Activated naive CD8-positive, alpha-beta T cell treated with anti-CD3 and anti-CD28 coated beads, Interleukin-2, amount 50 U/mL, for 24 hours (primary cell): ENCODE measurements around the gene TRAF3.

Experiments
- ATAC-seq: fragments of 150-1000 bp; cut with Tn5 transposase; one replicate; pipeline ENCODE4 v1.10.0; 2021
- DNase-seq: peaks from one replicate; pipeline ENCODE4 v3.0.0; 2021
- H3K27ac Mint-ChIP-seq: one replicate; pipeline ENCODE4 v1.8.0; 2021; ENCODE audit warnings: mild to moderate bottlenecking, mixed read lengths
- H3K27me3 Mint-ChIP-seq: one replicate; pipeline ENCODE4 v1.8.0; 2021; ENCODE audit warnings: mixed read lengths
- H3K36me3 Mint-ChIP-seq: one replicate; pipeline ENCODE4 v1.8.0; 2021; ENCODE audit warnings: low read depth, mixed read lengths
- H3K4me1 Mint-ChIP-seq: one replicate; pipeline ENCODE4 v1.8.0; 2021; ENCODE audit warnings: mixed read lengths
- H3K4me3 Mint-ChIP-seq: one replicate; pipeline ENCODE4 v1.8.0; 2021; ENCODE audit warnings: mild to moderate bottlenecking, moderate library complexity, mixed read lengths
- H3K9me3 Mint-ChIP-seq: one replicate; pipeline ENCODE4 v1.8.0; 2021; ENCODE audit warnings: mixed read lengths

Gene TRAF3, protein sequence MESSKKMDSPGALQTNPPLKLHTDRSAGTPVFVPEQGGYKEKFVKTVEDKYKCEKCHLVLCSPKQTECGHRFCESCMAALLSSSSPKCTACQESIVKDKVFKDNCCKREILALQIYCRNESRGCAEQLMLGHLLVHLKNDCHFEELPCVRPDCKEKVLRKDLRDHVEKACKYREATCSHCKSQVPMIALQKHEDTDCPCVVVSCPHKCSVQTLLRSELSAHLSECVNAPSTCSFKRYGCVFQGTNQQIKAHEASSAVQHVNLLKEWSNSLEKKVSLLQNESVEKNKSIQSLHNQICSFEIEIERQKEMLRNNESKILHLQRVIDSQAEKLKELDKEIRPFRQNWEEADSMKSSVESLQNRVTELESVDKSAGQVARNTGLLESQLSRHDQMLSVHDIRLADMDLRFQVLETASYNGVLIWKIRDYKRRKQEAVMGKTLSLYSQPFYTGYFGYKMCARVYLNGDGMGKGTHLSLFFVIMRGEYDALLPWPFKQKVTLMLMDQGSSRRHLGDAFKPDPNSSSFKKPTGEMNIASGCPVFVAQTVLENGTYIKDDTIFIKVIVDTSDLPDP

DNA sequence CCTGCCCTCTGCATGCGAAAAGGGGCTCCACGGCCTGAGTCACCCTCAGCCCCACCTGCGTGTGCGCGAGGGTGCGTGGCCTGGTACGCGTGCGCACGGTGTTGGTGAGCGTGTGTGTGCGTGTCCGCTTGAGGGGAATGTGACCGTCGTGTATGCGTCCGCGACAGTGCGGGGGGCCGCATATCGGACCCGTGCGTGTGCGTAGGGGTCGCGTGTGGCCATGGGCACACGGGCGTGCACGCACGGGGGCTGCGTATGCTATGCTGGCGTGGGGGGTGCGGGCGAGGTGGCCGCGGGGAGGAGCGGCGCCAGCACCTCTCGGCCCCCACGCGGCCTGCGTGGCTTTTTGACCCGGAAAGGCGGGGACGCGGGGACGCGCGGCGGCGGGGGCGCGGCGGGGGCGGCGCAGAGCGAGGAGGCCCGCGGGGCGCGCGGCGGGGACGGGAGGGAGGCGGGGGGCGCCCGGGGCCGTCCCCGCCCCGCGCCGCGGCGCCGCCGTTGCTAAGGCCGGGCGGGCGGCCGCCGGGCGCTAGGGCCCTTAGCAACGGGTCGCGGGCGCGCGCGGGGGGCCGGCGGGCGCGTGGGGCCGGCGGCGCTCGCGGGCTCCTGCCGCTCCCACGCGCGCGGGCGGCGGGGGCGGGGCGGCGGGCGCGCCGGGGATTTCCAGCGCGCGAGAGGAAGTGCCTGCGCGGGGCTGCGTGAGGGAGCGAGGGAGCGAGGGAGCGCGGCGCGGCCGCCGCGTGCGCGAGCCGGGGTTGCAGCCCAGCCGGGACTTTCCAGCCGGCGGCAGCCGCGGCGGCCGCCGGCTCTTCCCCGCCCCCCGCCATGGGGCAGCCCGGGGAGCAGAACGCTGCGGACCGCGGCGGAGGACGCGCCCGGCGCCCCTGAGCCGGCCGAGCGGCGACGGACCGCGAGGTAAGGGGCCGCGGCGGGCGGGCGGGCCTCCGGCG is at the start of gene TRAF3:
Gene TRAF3 (plus strand): TSS at position 689 of the 950 bp plus-strand sequence. CDS start 92,753 bp downstream, outside the sequence.
- ATAC-seq (peak; percentile 62), DNase-seq (peak; percentile 83)
- peak within 1 kb of the TSS; percentile 95 for H3K4me3 Mint-ChIP-seq
- H3K4me1 Mint-ChIP-seq: peaks cover 62% of the 10 kb centered on the region
- H3K27me3 Mint-ChIP-seq: no peaks in the 10 kb centered on the region
- H3K36me3 Mint-ChIP-seq: peaks cover 29% of the 10 kb centered on the region
- no peaks in the 10 kb centered on the region for H3K9me3 Mint-ChIP-seq
- H3K27ac Mint-ChIP-seq: peak within 1 kb of the TSS; percentile 97

DNA sequence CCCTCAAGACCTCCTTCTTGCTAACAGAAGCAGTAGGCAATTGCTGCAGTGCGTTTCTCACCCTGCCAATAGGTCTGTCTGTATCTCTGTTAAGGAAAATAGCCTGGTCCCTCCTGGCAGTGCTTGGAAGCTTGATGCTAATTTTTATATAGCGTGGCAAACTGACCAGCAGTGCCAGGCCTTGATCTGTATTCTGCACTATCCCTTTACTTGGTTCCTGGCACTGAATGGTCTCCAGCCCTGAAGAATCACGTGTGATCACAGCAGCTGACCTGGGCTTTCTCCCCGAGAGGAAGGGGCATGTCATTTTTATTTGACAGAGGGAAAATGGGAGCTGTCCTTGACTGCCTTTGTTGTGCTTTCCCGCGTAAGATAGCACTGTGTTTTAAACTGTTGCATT is 48.7 kb upstream of the TRAF3 start:
- no peaks in the 10 kb centered on the region for H3K4me1 Mint-ChIP-seq
- no peak for DNase-seq
- no peaks in the 10 kb centered on the region for H3K27me3 Mint-ChIP-seq
- no peak for ATAC-seq
- peaks cover 29% of the 10 kb centered on the region for H3K36me3 Mint-ChIP-seq
- no peaks in the 10 kb centered on the region for H3K9me3 Mint-ChIP-seq
- H3K4me3 Mint-ChIP-seq: no peak overlapping the region
- no peak overlapping the region for H3K27ac Mint-ChIP-seq

DNA sequence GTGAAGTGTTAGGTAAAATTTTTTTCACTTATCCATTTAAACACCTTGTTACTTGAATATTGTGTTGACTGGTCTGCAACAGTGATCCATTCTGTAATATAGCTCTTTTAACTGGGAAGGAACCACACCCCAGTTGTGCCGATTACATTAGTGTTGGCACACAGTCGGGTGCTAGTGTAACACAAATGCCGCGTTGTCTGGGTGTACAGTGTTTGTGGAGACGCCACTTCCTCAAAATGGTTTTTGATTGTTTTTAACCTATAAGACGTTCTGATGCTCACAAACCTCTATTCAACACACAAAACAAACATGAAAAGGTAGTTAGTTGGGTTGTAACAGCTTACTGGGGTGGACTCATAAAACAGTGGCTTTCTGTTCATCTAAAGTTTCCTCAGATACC is 48.0 kb upstream of the TRAF3 start:
- Mint-ChIP-seq H3K4me1 (no peaks in the 10 kb centered on the region), H3K9me3 (no peaks in the 10 kb centered on the region), H3K36me3 (peaks cover 22% of the 10 kb centered on the region), H3K4me3 (no peak overlapping the region), H3K27ac (no peak overlapping the region), H3K27me3 (no peaks in the 10 kb centered on the region)
- no peak for ATAC-seq
- no peak for DNase-seq

DNA sequence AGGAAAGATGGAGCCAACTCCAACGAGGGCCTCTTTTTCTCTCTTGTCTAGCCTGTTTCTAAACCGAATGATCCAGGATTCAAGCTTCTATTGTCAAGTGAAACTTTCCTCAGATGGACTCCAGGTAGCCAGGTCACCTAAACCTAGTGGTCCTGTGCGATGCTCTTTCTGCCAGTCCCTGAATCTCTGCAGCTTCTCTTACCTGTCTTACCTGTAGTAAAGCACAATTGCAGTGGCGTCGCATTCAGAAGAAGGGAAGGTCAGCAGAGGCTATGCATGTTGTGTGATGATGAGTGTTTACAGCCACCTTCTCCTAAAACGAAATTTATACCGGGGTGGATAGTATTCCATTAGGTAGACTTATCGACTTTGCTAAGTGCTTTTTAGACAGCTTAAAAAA is 47.4 kb upstream of the TRAF3 start:
- peaks cover 22% of the 10 kb centered on the region for H3K36me3 Mint-ChIP-seq
- H3K9me3 Mint-ChIP-seq: no peaks in the 10 kb centered on the region
- H3K27me3 Mint-ChIP-seq: no peaks in the 10 kb centered on the region
- ATAC-seq (no peak), DNase-seq (no peak)
- no peaks in the 10 kb centered on the region for H3K4me1 Mint-ChIP-seq
- H3K27ac Mint-ChIP-seq: no peak overlapping the region
- no peak overlapping the region for H3K4me3 Mint-ChIP-seq

DNA sequence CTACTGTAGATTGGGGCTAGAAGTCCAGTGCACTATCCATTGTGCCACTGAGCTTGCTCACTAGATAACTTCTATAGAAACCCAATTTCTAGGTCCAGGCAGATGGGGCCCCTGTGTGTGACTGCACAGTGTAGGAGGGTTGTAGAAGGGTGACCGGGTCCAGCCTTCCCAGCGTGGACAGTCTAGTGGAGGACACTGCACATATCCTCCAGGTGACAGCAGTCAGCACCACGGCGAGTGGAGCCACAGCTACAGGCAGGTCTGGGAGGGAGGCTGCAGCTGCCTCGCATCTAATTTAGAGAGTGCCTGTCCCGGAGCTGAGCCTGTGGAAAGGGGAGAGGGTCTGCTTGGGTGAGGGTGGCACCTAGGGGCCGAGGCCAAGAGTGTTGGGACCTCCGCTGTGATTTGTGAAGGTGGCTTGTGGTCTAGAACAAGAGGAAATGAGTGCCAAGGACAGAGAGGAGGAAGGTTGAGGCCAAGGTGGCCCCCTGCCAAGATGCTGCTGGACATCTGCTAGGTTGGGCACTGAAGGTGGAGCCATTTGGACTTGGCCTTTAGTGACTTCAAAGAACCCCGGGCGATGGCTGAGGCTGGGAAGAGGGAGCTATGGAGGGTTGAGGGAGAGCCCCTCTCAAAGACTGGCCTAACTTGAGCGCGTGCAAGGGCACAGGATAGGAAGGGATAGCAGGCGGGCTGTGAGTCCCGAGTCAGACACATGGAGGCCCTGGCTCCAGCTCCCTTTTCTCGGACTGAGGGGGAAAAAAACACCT is 46.0 kb upstream of the TRAF3 start:
- H3K9me3 Mint-ChIP-seq: no peaks in the 10 kb centered on the region
- peak overlapping the region; percentile 39 for H3K27ac Mint-ChIP-seq
- no peaks in the 10 kb centered on the region for H3K4me1 Mint-ChIP-seq
- no peak overlapping the region for H3K4me3 Mint-ChIP-seq
- no peak for DNase-seq
- ATAC-seq: no peak
- H3K36me3 Mint-ChIP-seq: peaks cover 14% of the 10 kb centered on the region
- no peaks in the 10 kb centered on the region for H3K27me3 Mint-ChIP-seq

DNA sequence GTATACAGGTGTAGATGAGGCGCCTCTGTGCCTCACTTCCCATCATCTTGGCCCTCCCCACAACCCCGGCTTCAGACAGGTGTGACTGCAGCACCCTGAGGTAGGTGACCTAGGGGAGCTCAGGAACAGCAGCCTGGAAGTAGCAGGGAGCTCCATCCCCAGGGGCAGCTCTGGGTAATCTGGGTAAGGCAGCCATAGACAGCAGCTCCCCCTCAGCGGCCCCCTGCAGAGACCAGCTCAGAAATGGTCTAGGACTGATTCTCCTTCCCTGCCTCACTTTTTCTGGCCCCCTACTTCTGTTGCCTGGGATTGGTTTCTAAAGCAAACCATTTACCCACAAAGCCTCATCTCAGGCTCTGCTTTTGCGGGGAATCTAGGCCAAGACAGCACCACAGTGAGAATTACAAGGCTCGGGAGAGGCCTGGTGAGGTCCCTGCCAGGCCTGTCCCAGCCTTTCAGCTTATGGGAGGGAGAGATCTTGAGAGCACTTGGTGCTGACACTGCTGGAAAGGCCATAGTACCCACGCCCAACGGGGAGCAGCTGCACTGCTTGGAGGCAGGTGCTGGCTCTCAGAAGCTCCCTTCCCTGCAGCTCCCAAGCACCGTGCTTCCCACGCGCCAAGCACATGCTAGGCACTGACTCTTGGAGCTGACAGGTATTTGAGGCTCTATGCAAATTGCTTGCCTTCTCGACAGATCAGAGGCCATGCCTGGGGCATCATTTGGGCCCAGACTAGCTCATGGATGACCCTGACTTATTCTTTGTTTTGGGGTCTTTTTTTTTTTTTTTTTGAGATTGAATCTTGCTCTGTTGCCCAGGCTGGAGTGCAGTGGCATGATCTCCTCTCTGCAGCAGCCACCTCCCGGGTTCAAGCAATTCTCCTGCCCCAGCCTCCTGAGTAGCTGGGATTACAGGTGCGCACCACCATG is 45.1 kb upstream of the TRAF3 start:
- H3K4me1 Mint-ChIP-seq: no peaks in the 10 kb centered on the region
- no peak overlapping the region for H3K27ac Mint-ChIP-seq
- H3K4me3 Mint-ChIP-seq: no peak overlapping the region
- no peaks in the 10 kb centered on the region for H3K27me3 Mint-ChIP-seq
- ATAC-seq: no peak
- H3K9me3 Mint-ChIP-seq: no peaks in the 10 kb centered on the region
- DNase-seq: no peak
- peaks cover 6% of the 10 kb centered on the region for H3K36me3 Mint-ChIP-seq

DNA sequence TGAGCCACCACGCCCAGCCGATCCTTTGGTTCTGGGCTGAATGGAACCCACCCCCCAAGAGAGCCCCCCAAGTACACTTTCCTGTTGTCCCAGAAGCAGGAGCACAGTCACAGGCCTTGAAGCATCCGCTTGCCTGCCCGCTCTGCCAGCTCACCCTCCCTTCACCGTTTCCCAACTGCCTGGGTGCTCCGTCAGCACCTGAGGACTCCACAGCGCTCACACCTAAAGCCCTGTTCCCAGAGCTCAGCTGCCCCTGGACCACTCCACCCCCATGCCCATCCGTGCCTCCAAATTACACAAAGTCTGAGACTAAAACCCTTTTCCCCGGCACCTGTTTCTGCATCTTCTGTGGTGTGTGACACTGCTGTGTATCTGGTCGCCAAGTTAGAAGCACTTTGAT is 44.3 kb upstream of the TRAF3 start:
- Mint-ChIP-seq H3K27me3 (no peaks in the 10 kb centered on the region), H3K4me3 (no peak overlapping the region), H3K4me1 (no peaks in the 10 kb centered on the region), H3K9me3 (no peaks in the 10 kb centered on the region), H3K36me3 (peaks cover 3% of the 10 kb centered on the region), H3K27ac (no peak overlapping the region)
- ATAC-seq (no peak), DNase-seq (no peak)

DNA sequence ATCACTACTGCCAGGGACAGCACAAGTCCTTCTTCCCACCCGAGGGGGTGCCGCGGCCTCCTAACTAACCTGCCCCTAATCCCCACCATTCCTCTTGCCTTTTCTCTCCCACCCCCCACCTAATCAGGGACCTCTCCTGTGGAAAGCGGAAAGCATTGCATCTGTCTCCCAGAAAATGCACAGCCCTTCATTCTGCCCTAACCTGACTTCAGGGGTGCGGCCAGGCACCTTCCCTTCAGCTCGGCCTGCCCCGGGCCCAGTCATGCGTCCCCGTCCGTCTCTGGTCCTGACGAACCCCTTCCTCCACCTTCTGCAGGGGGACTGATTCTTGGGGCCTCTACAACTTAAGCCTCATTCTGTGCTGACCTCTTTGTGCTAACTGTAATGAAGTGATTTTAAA is 43.9 kb upstream of the TRAF3 start:
- Mint-ChIP-seq H3K36me3 (no peaks in the 10 kb centered on the region), H3K27me3 (no peaks in the 10 kb centered on the region), H3K4me1 (no peaks in the 10 kb centered on the region), H3K9me3 (no peaks in the 10 kb centered on the region), H3K4me3 (no peak overlapping the region), H3K27ac (no peak overlapping the region)
- ATAC-seq (no peak), DNase-seq (no peak)

DNA sequence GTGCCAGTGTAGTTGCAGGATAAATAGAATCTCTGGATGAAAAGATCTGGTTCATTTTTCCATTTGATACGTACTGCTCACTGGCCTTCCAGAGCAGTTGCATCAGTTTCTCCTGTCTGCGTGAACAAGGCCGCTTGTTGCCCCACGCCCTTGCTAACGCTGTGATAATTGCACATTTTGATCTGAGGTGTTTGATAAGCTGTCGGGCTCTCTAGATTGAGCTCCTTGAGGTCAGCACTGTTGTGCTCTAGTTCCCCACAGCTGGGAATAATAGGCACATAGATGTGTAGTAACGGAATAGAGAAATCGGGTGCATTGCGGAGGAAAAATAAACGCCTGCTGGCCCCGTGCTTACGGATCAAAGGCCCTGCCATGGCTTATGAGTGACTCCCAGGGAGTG is 42.8 kb upstream of the TRAF3 start:
- H3K4me3 Mint-ChIP-seq: no peak overlapping the region
- DNase-seq: no peak
- no peak overlapping the region for H3K27ac Mint-ChIP-seq
- no peaks in the 10 kb centered on the region for H3K27me3 Mint-ChIP-seq
- H3K36me3 Mint-ChIP-seq: no peaks in the 10 kb centered on the region
- H3K9me3 Mint-ChIP-seq: no peaks in the 10 kb centered on the region
- no peaks in the 10 kb centered on the region for H3K4me1 Mint-ChIP-seq
- no peak for ATAC-seq

DNA sequence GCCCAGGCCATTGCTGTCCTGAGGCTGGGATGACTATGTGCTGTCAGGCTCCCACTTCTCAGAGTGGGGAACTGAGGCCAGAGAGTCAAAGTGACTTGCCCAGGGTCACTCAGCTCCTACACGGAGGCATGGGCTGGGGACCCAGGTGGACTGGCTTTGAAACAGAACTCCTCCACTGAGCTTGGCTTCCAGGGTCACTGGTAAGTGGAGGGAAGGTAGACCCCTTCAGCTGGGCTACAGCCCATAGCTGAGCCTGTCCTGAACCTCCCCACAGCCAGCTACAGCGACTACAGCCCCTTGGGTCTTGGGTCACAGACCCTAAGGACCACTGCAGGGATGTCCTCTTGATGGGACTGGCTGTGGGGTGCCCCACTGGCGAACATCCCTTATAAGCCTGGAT is 40.3 kb upstream of the TRAF3 start:
- Mint-ChIP-seq H3K27ac (no peak overlapping the region), H3K27me3 (no peaks in the 10 kb centered on the region)

DNA sequence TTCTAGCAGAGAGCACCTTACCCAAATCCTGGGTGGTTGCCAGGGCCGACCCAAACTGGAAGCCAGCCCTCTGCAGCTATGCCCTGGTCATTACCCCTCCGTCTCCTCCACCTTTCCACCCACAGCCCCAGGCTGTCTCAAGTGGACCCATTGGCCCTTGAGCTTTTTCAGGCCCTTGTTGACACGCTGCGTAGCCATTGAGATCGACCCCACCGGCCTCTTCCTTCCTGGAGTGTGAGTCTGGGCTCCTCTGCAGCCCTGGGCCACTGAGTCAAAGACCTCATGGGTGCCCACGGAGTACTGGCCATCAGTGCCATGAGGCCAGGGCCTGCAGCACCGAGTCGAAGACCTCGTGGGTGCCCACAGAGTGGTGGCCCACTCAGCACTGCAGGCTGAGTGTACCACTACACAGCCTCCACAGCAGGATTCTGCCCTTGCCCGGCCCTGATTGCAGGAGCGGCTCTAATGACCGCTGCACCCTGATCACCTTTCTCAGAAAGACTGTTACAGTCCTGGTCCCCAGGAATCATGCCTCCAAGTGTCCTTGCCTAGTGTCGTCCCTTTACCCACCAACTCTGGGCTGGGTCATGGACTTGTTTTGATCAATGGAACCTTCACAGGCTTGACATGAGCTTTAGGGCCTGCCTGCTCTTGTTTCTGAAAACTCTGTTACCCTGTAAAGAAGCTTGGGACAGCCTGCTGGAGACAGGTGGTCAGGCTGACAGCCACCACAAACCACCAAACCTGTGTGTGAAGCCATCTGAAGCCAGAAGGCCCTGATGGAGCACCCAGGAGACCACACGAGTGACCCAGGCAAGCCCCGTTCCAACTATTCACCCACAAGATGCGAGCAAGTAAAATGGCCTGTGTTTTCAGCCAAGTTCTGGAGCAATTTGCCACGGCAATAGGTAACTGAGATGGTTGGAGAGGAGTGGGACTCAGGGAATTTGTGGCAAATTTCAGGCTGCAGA is 39.6 kb upstream of the TRAF3 start:
- H3K36me3 Mint-ChIP-seq: peaks cover under 1% of the 10 kb centered on the region
- DNase-seq: no peak
- no peaks in the 10 kb centered on the region for H3K27me3 Mint-ChIP-seq
- no peak overlapping the region for H3K27ac Mint-ChIP-seq
- no peaks in the 10 kb centered on the region for H3K9me3 Mint-ChIP-seq
- H3K4me3 Mint-ChIP-seq: no peak overlapping the region
- ATAC-seq: no peak
- no peaks in the 10 kb centered on the region for H3K4me1 Mint-ChIP-seq

More for the DNA sequence above, 40.3 kb upstream of the TRAF3 start:
- ATAC-seq (no peak), DNase-seq (no peak)
- H3K4me1 Mint-ChIP-seq: no peaks in the 10 kb centered on the region
- H3K9me3 Mint-ChIP-seq: no peaks in the 10 kb centered on the region
- no peak overlapping the region for H3K4me3 Mint-ChIP-seq
- no peaks in the 10 kb centered on the region for H3K36me3 Mint-ChIP-seq

DNA sequence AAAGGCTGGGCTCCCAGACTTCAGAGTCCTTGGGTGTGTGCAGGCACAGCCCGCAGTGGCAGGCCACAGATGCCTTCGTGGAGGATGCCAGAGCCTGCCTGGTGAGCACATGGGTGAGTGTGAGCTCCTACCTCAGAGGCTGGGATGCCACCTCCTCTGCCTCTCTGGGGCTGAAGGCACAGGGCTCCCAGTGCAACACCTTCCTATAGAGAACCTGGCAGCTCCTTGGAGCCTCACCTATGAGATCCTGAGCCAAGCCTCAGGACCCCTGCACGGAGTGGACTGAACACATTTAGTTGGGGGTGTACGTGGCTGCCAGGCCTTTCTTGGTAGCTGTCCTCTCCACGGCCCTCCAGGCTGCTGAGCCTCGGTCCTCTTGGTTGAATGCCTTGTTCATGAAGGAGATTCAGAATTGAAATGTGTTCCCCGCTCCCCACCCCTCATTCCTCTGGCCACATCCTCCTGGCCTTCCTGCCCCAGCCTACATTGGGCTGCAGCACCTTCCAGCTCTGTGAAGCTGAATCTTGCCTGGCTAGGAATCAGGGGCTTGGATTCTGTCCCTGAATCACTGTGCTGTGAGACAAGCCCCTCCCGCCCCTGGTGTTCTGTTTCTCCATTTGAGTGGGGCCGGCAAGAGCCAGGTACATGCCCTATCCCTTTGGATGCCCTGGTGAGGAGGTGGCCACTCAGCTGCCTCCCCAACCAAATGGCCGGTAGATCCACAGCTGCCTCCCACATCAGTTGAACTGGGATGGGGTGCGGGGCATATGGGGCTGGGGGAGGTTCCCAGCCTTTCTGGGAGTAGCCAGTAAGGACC is 38.7 kb upstream of the TRAF3 start:
- DNase-seq (no peak), ATAC-seq (no peak)
- Mint-ChIP-seq H3K36me3 (peaks cover 6% of the 10 kb centered on the region), H3K27me3 (no peaks in the 10 kb centered on the region), H3K4me1 (no peaks in the 10 kb centered on the region), H3K4me3 (no peak overlapping the region), H3K27ac (no peak overlapping the region), H3K9me3 (peaks cover 4% of the 10 kb centered on the region)
